NT2/D1 (cell line): Measurements from ENCODE around the gene TACC2.

Source experiments
- DNase-seq: peaks from one replicate; pipeline ENCODE4 v3.0.0-alpha.2; 2011; ENCODE audit warnings: low read depth, low spot score
- H3K27me3 ChIP-seq: 2 replicates; pipeline ENCODE4 v1.6.0; 2011; ENCODE audit warnings: mild to moderate bottlenecking; ENCODE audit not compliant: insufficient read length, insufficient read depth
- H3K36me3 ChIP-seq: 2 replicates; pipeline ENCODE4 v1.6.1; 2011; ENCODE audit warnings: mild to moderate bottlenecking, low read length, mixed read lengths; ENCODE audit not compliant: insufficient read depth, insufficient read length
- H3K4me1 ChIP-seq: 2 replicates; pipeline ENCODE4 v1.5.1; 2011; ENCODE audit not compliant: insufficient read depth, insufficient read length
- H3K4me3 ChIP-seq: 2 replicates; pipeline ENCODE4 v1.5.1; 2011; ENCODE audit warnings: low read depth; ENCODE audit not compliant: insufficient read length
- H3K9ac ChIP-seq: 2 replicates; pipeline ENCODE4 v1.6.0; 2011; ENCODE audit warnings: low read depth; ENCODE audit not compliant: insufficient read length
- H3K9me3 ChIP-seq: 2 replicates; pipeline ENCODE4 v1.5.1; 2011; ENCODE audit warnings: mild to moderate bottlenecking, low read length; ENCODE audit not compliant: insufficient read depth
- SUZ12 ChIP-seq: IDR thresholded peaks from 2 replicates; pipeline ENCODE4 v1.6.1; 2011; ENCODE audit not compliant: insufficient read length, insufficient read depth; ENCODE audit errors: extremely low read depth
- YY1 ChIP-seq: IDR thresholded peaks from 2 replicates; pipeline ENCODE4 v1.6.1; 2011; ENCODE audit not compliant: insufficient read length, insufficient read depth
- ZNF274 ChIP-seq: IDR thresholded peaks from 2 replicates; pipeline ENCODE4 v1.6.1; 2011; ENCODE audit warnings: mild to moderate bottlenecking, low read depth, low read length

The TACC2 gene

GRCh38 chr10:122185643-122186042, 196.7 kb downstream of the TACC2 start:
- TF ChIP-seq ZNF274 (no peak), YY1 (no peak), SUZ12 (no peak)
- Histone ChIP-seq H3K27me3 (no peaks in the 10 kb centered on the region), H3K4me3 (no peak overlapping the region), H3K36me3 (no peaks in the 10 kb centered on the region), H3K4me1 (peaks cover 2% of the 10 kb centered on the region), H3K9ac (no peak overlapping the region), H3K9me3 (no peaks in the 10 kb centered on the region)
- no peak for DNase-seq

- Histone ChIP-seq H3K36me3 (no peaks in the 10 kb centered on the region), H3K9ac (no peak overlapping the region), H3K9me3 (no peaks in the 10 kb centered on the region), H3K4me3 (no peak overlapping the region), H3K27me3 (no peaks in the 10 kb centered on the region), H3K4me1 (peaks cover 3% of the 10 kb centered on the region)
- no peak for DNase-seq
- TF ChIP-seq YY1 (no peak), SUZ12 (no peak), ZNF274 (no peak)
Measured at GRCh38 chr10:122186816-122187810, 198.2 kb downstream of the TACC2 start.

- Histone ChIP-seq H3K4me1 (peaks cover 8% of the 10 kb centered on the region), H3K9me3 (no peaks in the 10 kb centered on the region), H3K36me3 (no peaks in the 10 kb centered on the region), H3K9ac (no peak overlapping the region), H3K4me3 (no peak overlapping the region), H3K27me3 (no peaks in the 10 kb centered on the region)
- TF ChIP-seq ZNF274, result no peak
- DNase-seq, result no peak
Measured at GRCh38 chr10:122188706-122189105, 199.7 kb downstream of the TACC2 start.

- no peak overlapping the region for H3K9ac ChIP-seq
- no peak for DNase-seq
- peaks cover 8% of the 10 kb centered on the region for H3K4me1 ChIP-seq
- no peak for TF ChIP-seq ZNF274
- TF ChIP-seq SUZ12, result no peak
- no peak for TF ChIP-seq YY1
- no peaks in the 10 kb centered on the region for H3K9me3 ChIP-seq
- no peaks in the 10 kb centered on the region for H3K27me3 ChIP-seq
- H3K36me3 ChIP-seq, result no peaks in the 10 kb centered on the region
- no peak overlapping the region for H3K4me3 ChIP-seq
Measured at GRCh38 chr10:122189185-122189584, 200.2 kb downstream of the TACC2 start.

GRCh38 chr10:122190176-122190943, 201.4 kb downstream of the TACC2 start:
- H3K4me1 ChIP-seq, result peaks cover 11% of the 10 kb centered on the region
- H3K4me3 ChIP-seq, result no peak overlapping the region
- H3K36me3 ChIP-seq, result peaks cover 2% of the 10 kb centered on the region
- TF ChIP-seq ZNF274 (no peak), SUZ12 (no peak), YY1 (no peak)
- H3K27me3 ChIP-seq, result no peaks in the 10 kb centered on the region
- H3K9me3 ChIP-seq, result no peaks in the 10 kb centered on the region
- DNase-seq, result no peak
- no peak overlapping the region for H3K9ac ChIP-seq

- Histone ChIP-seq H3K4me3 (no peak overlapping the region), H3K4me1 (peaks cover 11% of the 10 kb centered on the region)
- no peak for DNase-seq
Measured at GRCh38 chr10:122191936-122192541, 203.1 kb downstream of the TACC2 start.

GRCh38 chr10:122194251-122194650, 205.3 kb downstream of the TACC2 start:
- DNase-seq, result no peak
- H3K27me3 ChIP-seq, result no peaks in the 10 kb centered on the region
- peaks cover 26% of the 10 kb centered on the region for H3K36me3 ChIP-seq
- peaks cover 11% of the 10 kb centered on the region for H3K4me1 ChIP-seq
- H3K4me3 ChIP-seq, result no peak overlapping the region
- no peak for TF ChIP-seq ZNF274
- no peak for TF ChIP-seq YY1
- no peak for TF ChIP-seq SUZ12
- H3K9me3 ChIP-seq, result no peaks in the 10 kb centered on the region
- no peak overlapping the region for H3K9ac ChIP-seq

More at GRCh38 chr10:122191936-122192541, 203.1 kb downstream of the TACC2 start:
- H3K9ac ChIP-seq, result no peak overlapping the region
- H3K27me3 ChIP-seq, result no peaks in the 10 kb centered on the region
- TF ChIP-seq YY1, result no peak
- H3K9me3 ChIP-seq, result no peaks in the 10 kb centered on the region
- peaks cover 12% of the 10 kb centered on the region for H3K36me3 ChIP-seq
